ENCODE results near the gene ECSCR. TPM values are rescaled to one million over a fixed set of nuclear protein-coding genes. Genes with fewer than 3 reads are reported as not detected.

Gene ECSCR
- total RNA-seq, 4 donors from 2014 or later = 2.2 to 4.8 (median 3.6) TPM; not detected in 1

DNA sequence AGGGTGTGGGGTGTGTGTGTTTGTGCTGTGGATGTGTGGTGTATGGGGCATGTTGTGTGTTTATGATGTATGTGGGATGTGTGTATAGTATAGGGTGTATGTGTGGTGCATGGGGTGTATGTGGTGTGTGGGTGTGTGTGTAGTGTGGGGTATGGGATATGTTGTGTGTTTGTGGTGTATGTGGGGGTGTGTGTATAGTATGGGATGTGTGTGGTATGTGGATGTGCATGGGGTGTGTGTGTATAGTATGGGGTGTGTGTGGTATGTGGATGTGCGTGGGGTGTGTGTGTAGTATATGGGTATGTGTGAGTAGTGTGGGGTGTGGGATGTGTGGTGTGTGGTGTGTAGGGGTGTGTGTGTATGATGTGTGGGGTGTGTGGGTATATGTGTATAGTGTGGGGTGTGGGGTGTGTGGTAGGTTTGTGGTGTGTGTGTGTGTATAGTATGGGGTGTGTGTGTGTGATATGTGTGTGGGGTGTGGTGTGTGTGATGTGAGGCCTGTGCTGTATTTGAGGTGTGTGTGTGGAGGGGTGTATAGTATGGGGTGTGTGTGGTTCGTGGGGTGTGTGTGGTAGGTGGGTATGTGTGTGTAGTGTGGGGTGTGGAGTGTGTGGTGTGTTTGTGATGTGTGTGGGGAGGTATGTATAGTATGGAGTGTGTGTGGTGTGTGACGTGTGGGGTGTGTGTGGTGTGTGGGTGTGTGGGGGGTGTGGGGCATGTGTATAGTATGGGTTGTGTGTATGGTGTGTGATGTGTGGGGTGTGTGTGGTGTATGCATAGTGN, 10.5 kb downstream of the ECSCR start:
- H3K27ac ChIP-seq = no peak overlapping the region
- H3K36me3 ChIP-seq = no peaks in the 10 kb centered on the region
- in situ Hi-C loops (cut with MboI; ENCODE audit: low pct_ligation_motif_present in 1 of 4, low pct_unique_long_range_greater_than_20kb in 1 of 4, low sequenced_read_pairs in 3 of 4) (no loop called here), intact Hi-C loops (cut with DNase I; ENCODE audit: low total_unique reads) (no loop called here)
- no peak for DNase-seq
- H3K4me1 ChIP-seq = no peaks in the 10 kb centered on the region
- no peaks in the 10 kb centered on the region for H3K9me3 ChIP-seq
- H3K27me3 ChIP-seq = no peaks in the 10 kb centered on the region
- H3K4me3 ChIP-seq = no peak overlapping the region
- 79 to 90% methylated on average over 3 of the region's 3 CpGs for WGBS, 2 donors (ENCODE audit: low coverage in 1 of 2)
- TF ChIP-seq EP300 (IDR thresholded peaks at IDR 0.05; ENCODE audit: low read depth) (no peak), POLR2AphosphoS5 (IDR thresholded peaks at IDR 0.05) (no peak), POLR2A (IDR thresholded peaks at IDR 0.05) (no peak)
- TF ChIP-seq, protein P1, sequence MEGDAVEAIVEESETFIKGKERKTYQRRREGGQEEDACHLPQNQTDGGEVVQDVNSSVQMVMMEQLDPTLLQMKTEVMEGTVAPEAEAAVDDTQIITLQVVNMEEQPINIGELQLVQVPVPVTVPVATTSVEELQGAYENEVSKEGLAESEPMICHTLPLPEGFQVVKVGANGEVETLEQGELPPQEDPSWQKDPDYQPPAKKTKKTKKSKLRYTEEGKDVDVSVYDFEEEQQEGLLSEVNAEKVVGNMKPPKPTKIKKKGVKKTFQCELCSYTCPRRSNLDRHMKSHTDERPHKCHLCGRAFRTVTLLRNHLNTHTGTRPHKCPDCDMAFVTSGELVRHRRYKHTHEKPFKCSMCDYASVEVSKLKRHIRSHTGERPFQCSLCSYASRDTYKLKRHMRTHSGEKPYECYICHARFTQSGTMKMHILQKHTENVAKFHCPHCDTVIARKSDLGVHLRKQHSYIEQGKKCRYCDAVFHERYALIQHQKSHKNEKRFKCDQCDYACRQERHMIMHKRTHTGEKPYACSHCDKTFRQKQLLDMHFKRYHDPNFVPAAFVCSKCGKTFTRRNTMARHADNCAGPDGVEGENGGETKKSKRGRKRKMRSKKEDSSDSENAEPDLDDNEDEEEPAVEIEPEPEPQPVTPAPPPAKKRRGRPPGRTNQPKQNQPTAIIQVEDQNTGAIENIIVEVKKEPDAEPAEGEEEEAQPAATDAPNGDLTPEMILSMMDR (IDR thresholded peaks at IDR 0.05) = no peak

DNA sequence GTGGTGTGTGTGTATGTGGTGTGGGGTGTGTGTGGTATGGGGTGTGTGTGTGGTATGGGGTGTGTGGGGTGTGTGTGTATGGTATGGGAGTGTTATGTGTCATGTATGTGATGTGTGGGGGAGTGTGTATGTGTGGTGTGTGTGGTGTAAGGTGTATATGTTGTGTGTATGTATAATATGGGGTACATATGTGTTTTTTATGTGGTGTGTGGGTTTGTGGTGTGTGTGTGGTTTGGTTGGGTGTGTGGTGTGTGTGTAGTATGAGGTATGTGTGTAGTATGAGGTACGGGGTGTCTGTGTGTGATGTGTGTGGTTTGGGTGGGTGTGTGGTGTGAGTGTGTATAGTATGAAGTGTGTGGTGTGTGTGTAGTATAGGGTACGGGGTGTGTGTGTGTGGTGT, 11.4 kb downstream of the ECSCR start:
- H3K9me3 ChIP-seq = no peaks in the 10 kb centered on the region
- no peak for DNase-seq
- 88 to 100% methylated on average over 2 of the region's 2 CpGs for WGBS, 2 donors (ENCODE audit: low coverage in 1 of 2)
- no peaks in the 10 kb centered on the region for H3K27me3 ChIP-seq
- no peaks in the 10 kb centered on the region for H3K4me1 ChIP-seq
- no peak overlapping the region for H3K4me3 ChIP-seq
- H3K36me3 ChIP-seq = no peaks in the 10 kb centered on the region
- in situ Hi-C loops (cut with MboI; ENCODE audit: low pct_ligation_motif_present in 1 of 4, low pct_unique_long_range_greater_than_20kb in 1 of 4, low sequenced_read_pairs in 3 of 4) = no loop called here
- intact Hi-C loops (cut with DNase I; ENCODE audit: low total_unique reads) = no loop called here
- H3K27ac ChIP-seq = no peak overlapping the region
- TF ChIP-seq EP300 (IDR thresholded peaks at IDR 0.05; ENCODE audit: low read depth) (no peak), POLR2A (IDR thresholded peaks at IDR 0.05) (no peak), POLR2AphosphoS5 (IDR thresholded peaks at IDR 0.05) (no peak)
- TF ChIP-seq, protein P1 (IDR thresholded peaks at IDR 0.05) = no peak

DNA sequence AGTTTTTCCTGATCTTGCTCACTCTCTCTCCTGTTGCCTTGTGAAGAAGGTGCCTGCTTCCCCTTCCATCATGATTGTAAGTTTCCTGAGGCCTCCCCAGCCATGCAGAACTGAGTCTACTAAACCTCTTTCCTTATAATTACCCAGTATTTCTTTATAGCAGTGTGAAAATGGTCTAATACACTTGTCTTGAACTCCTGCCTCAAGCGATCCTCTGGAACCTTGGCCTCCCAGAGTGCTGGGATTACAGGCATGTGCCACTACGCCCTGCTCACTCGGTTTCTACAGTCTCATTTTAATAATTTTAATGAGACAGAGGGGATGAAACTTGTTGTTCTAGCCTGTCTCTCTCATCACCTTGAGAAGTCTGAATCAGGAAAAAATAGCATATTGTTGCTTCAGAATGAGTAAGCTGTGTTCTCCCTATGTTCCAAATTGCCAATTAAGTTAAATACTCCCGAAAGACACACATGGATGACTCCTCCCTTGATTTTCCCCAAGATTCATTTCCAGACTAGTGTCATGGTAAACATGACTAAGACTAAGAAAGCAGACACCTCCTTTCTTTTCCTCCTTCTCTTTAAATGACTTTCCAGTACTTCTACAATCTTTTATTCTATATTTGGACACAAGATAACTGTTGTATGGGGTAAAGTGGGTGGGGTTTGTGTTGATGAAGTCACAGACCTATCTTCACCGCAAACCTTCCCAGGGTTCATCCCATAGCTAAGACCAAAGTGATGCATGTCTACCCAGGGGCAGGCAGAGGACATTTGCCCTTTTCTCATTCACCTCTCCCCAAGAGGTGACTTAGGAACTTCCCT, 15.4 kb downstream of the ECSCR start:
- TF ChIP-seq EP300 (IDR thresholded peaks at IDR 0.05; ENCODE audit: low read depth) (no peak), POLR2AphosphoS5 (IDR thresholded peaks at IDR 0.05) (no peak), POLR2A (IDR thresholded peaks at IDR 0.05) (no peak)
- TF ChIP-seq, protein P1 (IDR thresholded peaks at IDR 0.05) = no peak
- intact Hi-C loops (cut with DNase I; ENCODE audit: low total_unique reads) = no loop called here
- no peaks in the 10 kb centered on the region for H3K9me3 ChIP-seq
- no peak overlapping the region for H3K4me3 ChIP-seq
- no peak overlapping the region for H3K27ac ChIP-seq
- H3K36me3 ChIP-seq = no peaks in the 10 kb centered on the region
- in situ Hi-C loops (cut with MboI; ENCODE audit: low pct_ligation_motif_present in 1 of 4, low pct_unique_long_range_greater_than_20kb in 1 of 4, low sequenced_read_pairs in 3 of 4) = loop anchor here in 1 of 4 donors (25.0 kb wide), 1 partner anchor 315 kb away; no protein-coding TSS in a partner anchor
- no peak for DNase-seq
- no peaks in the 10 kb centered on the region for H3K4me1 ChIP-seq
- no peaks in the 10 kb centered on the region for H3K27me3 ChIP-seq
- 78 to 96% methylated on average over 4 to 5 of the region's 5 CpGs for WGBS, 2 donors (ENCODE audit: low coverage in 1 of 2)

Data from transverse colon (tissue), 4 donors.